Endothelial cell (in vitro differentiated cells): ENCODE measurements around the gene TMED10. TPM values are rescaled to one million over a fixed set of nuclear protein-coding genes. Genes with fewer than 3 reads are reported as not detected.
A peak's percentile ranks its signal among the peaks of the same experiment; 100 is the strongest.

Experiments used
- DNase-seq: peaks from one replicate; pipeline ENCODE4 v3.0.0; 2021; ENCODE audit warnings: low spot score
- H3K27ac Mint-ChIP-seq: one replicate; pipeline ENCODE4 v1.8.0; 2021; ENCODE audit warnings: mixed read lengths, inconsistent platforms; ENCODE audit not compliant: unreplicated experiment
- H3K27me3 Mint-ChIP-seq: one replicate; pipeline ENCODE4 v1.8.0; 2021; ENCODE audit warnings: mild to moderate bottlenecking, moderate library complexity, mixed read lengths, inconsistent platforms; ENCODE audit not compliant: unreplicated experiment
- H3K36me3 Mint-ChIP-seq: one replicate; pipeline ENCODE4 v1.8.0; 2021; ENCODE audit warnings: mild to moderate bottlenecking, low read depth, mixed read lengths, inconsistent platforms; ENCODE audit not compliant: unreplicated experiment
- H3K4me1 Mint-ChIP-seq: one replicate; pipeline ENCODE4 v1.8.0; 2021; ENCODE audit warnings: mild to moderate bottlenecking, mixed read lengths, inconsistent platforms; ENCODE audit not compliant: unreplicated experiment
- H3K4me3 Mint-ChIP-seq: one replicate; pipeline ENCODE4 v1.8.0; 2021; ENCODE audit warnings: mild to moderate bottlenecking, mixed read lengths, inconsistent platforms; ENCODE audit not compliant: unreplicated experiment
- H3K9me3 Mint-ChIP-seq: one replicate; pipeline ENCODE4 v1.8.0; 2021; ENCODE audit warnings: mixed read lengths, inconsistent platforms; ENCODE audit not compliant: unreplicated experiment
- CTCF ChIP-seq: fragments of 200-600 bp; sonication (generic); IDR thresholded peaks from one replicate; pipeline ENCODE4 v1.5.0; 2021; ENCODE audit warnings: antibody characterized with exemption; ENCODE audit not compliant: unreplicated experiment
- total RNA-seq: library from RNA; stranded (reverse); fragmentation: NEBNext Ultra II Directional; extraction: Animal tissue kit (Norgen Biotek cat#: 25700); gene quantifications from one replicate; pipeline ENCODE4 v1.2.1, GENCODE V29; 2021; ENCODE audit not compliant: unreplicated experiment

The TMED10 gene
- total RNA-seq, 1 donor from 2014 or later = 312 TPM

GRCh38 chr14:75101491-75101890, 74.9 kb downstream of the TMED10 start:
- TF ChIP-seq CTCF = no peak
- H3K36me3 Mint-ChIP-seq = peaks cover 30% of the 10 kb centered on the region
- peaks cover 2% of the 10 kb centered on the region for H3K27me3 Mint-ChIP-seq
- no peak overlapping the region for H3K27ac Mint-ChIP-seq
- no peak for DNase-seq
- no peaks in the 10 kb centered on the region for H3K9me3 Mint-ChIP-seq
- no peak overlapping the region for H3K4me3 Mint-ChIP-seq
- no peaks in the 10 kb centered on the region for H3K4me1 Mint-ChIP-seq

GRCh38 chr14:75098682-75099081, 77.7 kb downstream of the TMED10 start:
- Mint-ChIP-seq H3K27ac (no peak overlapping the region), H3K27me3 (peaks cover 2% of the 10 kb centered on the region), H3K4me1 (no peaks in the 10 kb centered on the region), H3K4me3 (no peak overlapping the region), H3K36me3 (peaks cover 34% of the 10 kb centered on the region), H3K9me3 (no peaks in the 10 kb centered on the region)
- TF ChIP-seq CTCF = no peak
- DNase-seq = no peak

- no peak overlapping the region for H3K27ac Mint-ChIP-seq
- H3K4me3 Mint-ChIP-seq = peak overlapping the region; percentile 17
- TF ChIP-seq CTCF = no peak
- no peak for DNase-seq
- H3K27me3 Mint-ChIP-seq = peaks cover 2% of the 10 kb centered on the region
- H3K9me3 Mint-ChIP-seq = no peaks in the 10 kb centered on the region
- no peaks in the 10 kb centered on the region for H3K4me1 Mint-ChIP-seq
- H3K36me3 Mint-ChIP-seq = peaks cover 34% of the 10 kb centered on the region
These were observed 78.2 kb downstream of the TMED10 start for GRCh38 chr14:75098212-75098611.

GRCh38 chr14:75096959-75097358, 79.5 kb downstream of the TMED10 start:
- no peak overlapping the region for H3K4me3 Mint-ChIP-seq
- H3K27me3 Mint-ChIP-seq = peaks cover 2% of the 10 kb centered on the region
- no peak for DNase-seq
- TF ChIP-seq CTCF = no peak
- peaks cover 30% of the 10 kb centered on the region for H3K36me3 Mint-ChIP-seq
- H3K9me3 Mint-ChIP-seq = no peaks in the 10 kb centered on the region
- no peaks in the 10 kb centered on the region for H3K4me1 Mint-ChIP-seq
- H3K27ac Mint-ChIP-seq = no peak overlapping the region

GRCh38 chr14:75095690-75096089, 80.7 kb downstream of the TMED10 start:
- Mint-ChIP-seq H3K4me1 (no peaks in the 10 kb centered on the region), H3K4me3 (no peak overlapping the region), H3K27me3 (peaks cover 2% of the 10 kb centered on the region), H3K36me3 (peaks cover 36% of the 10 kb centered on the region), H3K27ac (no peak overlapping the region), H3K9me3 (no peaks in the 10 kb centered on the region)
- no peak for TF ChIP-seq CTCF
- DNase-seq = no peak
